Tibial nerve (tissue), 3 donors: ENCODE measurements around the gene INO80D.
"Not testable (repeated sequence)": the region's sequence is repeated elsewhere in the genome, so short reads cannot be mapped to it uniquely, and the experiment has no call there.

Experiments
- CTCF ChIP-seq, 5 experiments: fragments of 200-600 bp in 3 of 5; fragments of 450-650 bp in 2 of 5; sonication (generic) in 3 of 5; IDR thresholded peaks; one replicate each; pipeline ENCODE4 v1.5.1; 2016 to 2019; ENCODE audit warnings: antibody characterized with exemption in 5 of 5, mild to moderate bottlenecking in 3 of 5, moderate library complexity in 2 of 5
- POLR2A ChIP-seq, 2 donors: fragments of 450-650 bp; IDR thresholded peaks; one replicate each; pipeline ENCODE4 v1.6.1; 2017; ENCODE audit warnings: antibody characterized with exemption in 2 of 2, mild to moderate bottlenecking in 2 of 2, moderate library complexity in 2 of 2

GRCh38 chr2:206015746-206016145, 70.2 kb downstream of the INO80D start:
- TF ChIP-seq CTCF, POLR2A (IDR thresholded peaks at IDR 0.05): not testable (repeated sequence)
